Activated naive CD4-positive, alpha-beta T cell treated with anti-CD3 and anti-CD28 coated beads, Interleukin-2, amount 50 U/mL, for 24 hours (primary cell): ENCODE measurements around the gene POLR1A.

Experiments used
- H3K27ac Mint-ChIP-seq: one replicate; pipeline ENCODE4 v1.8.0; 2021; ENCODE audit warnings: mild to moderate bottlenecking, mixed read lengths
- H3K27me3 Mint-ChIP-seq: one replicate; pipeline ENCODE4 v1.8.0; 2021; ENCODE audit warnings: mixed read lengths
- H3K36me3 Mint-ChIP-seq: one replicate; pipeline ENCODE4 v1.8.0; 2021; ENCODE audit warnings: mixed read lengths
- H3K4me1 Mint-ChIP-seq: one replicate; pipeline ENCODE4 v1.8.0; 2021; ENCODE audit warnings: mixed read lengths
- H3K4me3 Mint-ChIP-seq: one replicate; pipeline ENCODE4 v1.8.0; 2021; ENCODE audit warnings: mild to moderate bottlenecking, mixed read lengths
- H3K9me3 Mint-ChIP-seq: one replicate; pipeline ENCODE4 v1.8.0; 2021; ENCODE audit warnings: mixed read lengths

The POLR1A gene

DNA sequence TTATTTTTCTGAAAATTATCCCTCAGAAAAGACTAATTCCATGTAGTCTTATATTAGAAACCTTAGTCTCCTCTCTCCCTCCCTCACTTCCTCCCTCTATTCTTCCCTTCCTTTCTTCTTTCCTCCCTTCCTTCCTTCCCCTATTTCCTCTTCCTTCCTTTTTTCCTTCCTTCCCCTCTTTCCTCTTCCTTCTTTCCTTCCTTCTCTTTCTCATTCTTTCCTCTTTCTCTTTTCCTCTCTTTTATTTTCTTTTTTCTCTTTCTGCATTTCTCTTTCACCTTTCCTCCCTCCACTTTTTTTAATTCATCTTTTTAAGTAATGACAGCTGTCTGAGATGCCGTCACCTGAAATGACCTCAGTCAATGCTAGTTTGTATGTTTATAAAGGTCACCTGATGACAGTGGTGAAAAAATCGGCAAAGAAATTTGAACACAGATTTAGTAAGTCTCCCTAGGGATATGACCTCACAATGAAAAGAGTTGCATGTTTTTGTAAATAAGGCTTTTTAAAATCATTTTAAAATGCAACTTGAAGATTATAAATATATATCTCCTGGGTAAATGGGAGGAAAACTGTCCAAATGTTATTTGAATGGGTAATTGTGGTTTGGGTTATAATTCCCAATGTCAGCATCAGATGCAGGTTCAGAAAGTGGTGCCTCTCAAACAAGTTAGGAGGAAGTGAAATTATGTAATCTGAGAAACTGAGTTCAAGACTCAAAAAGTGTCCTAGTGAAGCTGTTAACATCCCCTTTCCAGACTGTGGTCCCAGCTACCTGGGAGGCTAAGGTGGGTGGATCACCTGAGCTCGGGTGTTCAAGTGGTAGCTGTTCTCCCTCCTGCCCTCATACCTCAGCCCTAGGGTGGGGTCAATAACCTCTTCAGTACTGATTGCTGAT, 126.6 kb downstream of the POLR1A start:
- H3K36me3 Mint-ChIP-seq = no peaks in the 10 kb centered on the region
- H3K4me3 Mint-ChIP-seq = no peak overlapping the region
- no peak overlapping the region for H3K27ac Mint-ChIP-seq
- H3K27me3 Mint-ChIP-seq = no peaks in the 10 kb centered on the region
- peaks cover 10% of the 10 kb centered on the region for H3K4me1 Mint-ChIP-seq
- no peaks in the 10 kb centered on the region for H3K9me3 Mint-ChIP-seq

GRCh38 chr2:85976106-85976920, 129.4 kb downstream of the POLR1A start:
- H3K4me3 Mint-ChIP-seq = no peak overlapping the region
- H3K9me3 Mint-ChIP-seq = no peaks in the 10 kb centered on the region
- H3K27me3 Mint-ChIP-seq = no peaks in the 10 kb centered on the region
- no peak overlapping the region for H3K27ac Mint-ChIP-seq
- H3K36me3 Mint-ChIP-seq = no peaks in the 10 kb centered on the region
- peaks cover 10% of the 10 kb centered on the region for H3K4me1 Mint-ChIP-seq

DNA sequence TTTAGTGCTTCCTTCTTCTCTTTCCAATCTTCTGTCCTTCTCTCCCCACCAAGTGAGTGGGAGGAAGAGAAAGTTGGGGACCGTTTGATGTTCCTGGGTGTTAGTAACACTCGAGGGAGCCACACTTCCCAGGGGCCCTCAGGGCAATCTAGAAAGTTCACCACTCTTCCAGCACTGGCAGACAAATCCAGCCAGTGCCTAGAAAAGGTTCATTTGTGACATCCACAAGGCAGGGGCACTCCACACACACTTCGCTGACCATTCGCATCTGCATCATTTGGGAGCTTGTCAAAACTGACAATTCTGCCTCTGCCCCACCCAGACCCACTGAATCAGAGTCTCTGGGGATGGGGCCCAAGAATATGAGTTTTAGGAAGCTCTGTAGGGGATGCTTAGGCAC, 130.1 kb downstream of the POLR1A start:
- H3K9me3 Mint-ChIP-seq = no peaks in the 10 kb centered on the region
- no peaks in the 10 kb centered on the region for H3K36me3 Mint-ChIP-seq
- H3K27me3 Mint-ChIP-seq = no peaks in the 10 kb centered on the region
- H3K4me1 Mint-ChIP-seq = peaks cover 10% of the 10 kb centered on the region
- no peak overlapping the region for H3K4me3 Mint-ChIP-seq
- no peak overlapping the region for H3K27ac Mint-ChIP-seq

GRCh38 chr2:85974390-85974789, 131.3 kb downstream of the POLR1A start:
- no peaks in the 10 kb centered on the region for H3K9me3 Mint-ChIP-seq
- no peak overlapping the region for H3K27ac Mint-ChIP-seq
- no peaks in the 10 kb centered on the region for H3K27me3 Mint-ChIP-seq
- H3K4me3 Mint-ChIP-seq = no peak overlapping the region
- H3K36me3 Mint-ChIP-seq = no peaks in the 10 kb centered on the region
- H3K4me1 Mint-ChIP-seq = peaks cover 4% of the 10 kb centered on the region

DNA sequence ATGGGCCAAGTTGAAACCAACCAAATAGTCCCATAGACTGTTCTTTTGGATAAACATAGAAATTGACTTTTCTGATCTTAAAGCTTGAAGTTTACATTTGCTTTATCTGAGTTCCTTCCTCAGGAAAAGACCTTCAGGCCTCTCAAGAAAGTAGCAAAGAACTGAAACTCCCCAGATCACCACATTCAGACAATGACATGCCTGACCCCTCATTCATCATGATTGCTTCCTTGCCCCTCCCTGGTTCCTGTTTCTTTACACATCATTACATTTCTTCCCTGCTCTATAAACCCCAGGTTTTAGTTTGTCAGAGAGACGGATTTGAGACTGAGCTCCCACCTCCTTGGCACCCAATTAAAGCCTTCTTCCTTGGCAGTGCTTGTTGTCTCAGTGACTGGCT, 133.3 kb downstream of the POLR1A start:
- Mint-ChIP-seq H3K9me3 (no peaks in the 10 kb centered on the region), H3K27ac (no peak overlapping the region), H3K36me3 (no peaks in the 10 kb centered on the region), H3K4me3 (no peak overlapping the region), H3K4me1 (no peaks in the 10 kb centered on the region), H3K27me3 (no peaks in the 10 kb centered on the region)

- no peaks in the 10 kb centered on the region for H3K4me1 Mint-ChIP-seq
- no peaks in the 10 kb centered on the region for H3K27me3 Mint-ChIP-seq
- no peak overlapping the region for H3K4me3 Mint-ChIP-seq
- no peaks in the 10 kb centered on the region for H3K9me3 Mint-ChIP-seq
- no peak overlapping the region for H3K27ac Mint-ChIP-seq
- no peaks in the 10 kb centered on the region for H3K36me3 Mint-ChIP-seq
Measured at GRCh38 chr2:85971366-85971765, 134.3 kb downstream of the POLR1A start.
